Left lobe of liver (tissue), 2 donors: ENCODE results near the gene PRKCH. TPM values are rescaled to one million over a fixed set of nuclear protein-coding genes. Genes with fewer than 3 reads are reported as not detected.

ENCODE experiments used
- ATAC-seq: fragments of 200-7000 bp; cut with Tn5 transposase; one replicate; pipeline ENCODE4 v1.9.1; 2020; ENCODE audit warnings: mild to moderate bottlenecking, moderate library complexity
- DNase-seq: peaks from one replicate; pipeline ENCODE4 v3.0.0-alpha.2; 2020; ENCODE audit warnings: low spot score
- total RNA-seq: library from RNA; stranded (reverse); gene quantifications from one replicate; pipeline ENCODE4 v1.2.1, GENCODE V29; 2021
- donor health status: DM: no; HTN: no; CAD: no; lungs with moderate emphysema.
- donor health status: DM: no; HTN: yes; CAD: no.

Gene PRKCH
- total RNA-seq = 6.4 TPM

DNA sequence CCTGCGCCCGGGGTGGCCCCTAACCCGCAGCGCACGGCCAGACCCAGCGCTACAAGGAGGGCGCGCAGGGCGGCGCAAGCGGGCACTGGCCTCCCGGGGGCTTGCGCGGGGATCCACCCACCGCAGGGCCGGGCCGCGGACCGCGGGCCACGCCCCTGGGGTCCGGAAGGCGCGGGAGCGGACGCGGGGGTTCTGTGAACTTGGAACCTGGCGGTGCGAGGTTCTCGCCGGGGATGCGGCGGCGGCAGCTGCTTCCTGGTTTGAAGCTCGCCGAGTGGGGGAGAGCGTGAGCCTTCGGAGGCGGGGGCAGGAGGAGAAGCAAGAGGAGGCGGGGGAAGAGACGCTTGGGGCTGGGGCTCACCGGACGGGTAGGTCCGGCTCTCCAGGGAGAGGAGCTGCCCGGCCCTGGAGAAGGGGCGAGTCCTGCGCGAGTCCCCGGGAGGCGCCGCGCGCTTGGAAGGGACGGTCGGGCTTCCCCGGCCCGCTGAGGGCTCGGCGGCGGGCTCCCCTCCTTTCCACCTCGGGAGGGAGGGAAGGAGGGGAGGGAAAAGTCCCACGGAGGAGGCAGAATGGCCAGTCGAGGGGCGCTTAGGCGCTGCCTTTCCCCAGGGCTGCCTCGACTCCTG is at the start of gene PRKCH:
Gene PRKCH, plus strand, starts transcription at position 195 of the 626 bp plus-strand sequence. CDS start 523 bp downstream, outside the sequence.
- peak; percentile 82 for ATAC-seq
- DNase-seq = peak; percentile 65

DNA sequence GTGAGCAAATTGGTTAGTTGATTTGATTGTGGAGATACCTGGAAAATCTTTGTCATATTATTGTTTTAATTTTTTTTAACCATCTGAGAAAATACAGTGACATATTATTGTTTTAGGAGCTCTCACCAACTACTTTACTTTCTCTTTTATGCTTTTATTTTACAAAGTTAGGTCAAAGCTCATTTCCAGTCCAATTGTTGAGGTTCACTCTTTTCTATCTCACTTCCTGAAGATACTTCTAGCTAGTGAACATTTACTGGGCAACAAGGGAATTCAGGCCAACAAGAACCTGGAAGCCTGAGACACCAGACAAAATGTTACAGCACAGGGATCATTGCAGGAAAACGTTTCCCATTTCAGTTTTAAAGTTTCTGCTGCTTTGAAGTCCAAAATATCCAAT is 44.1 kb upstream of the PRKCH start:
- ATAC-seq (no peak), DNase-seq (no peak)

DNA sequence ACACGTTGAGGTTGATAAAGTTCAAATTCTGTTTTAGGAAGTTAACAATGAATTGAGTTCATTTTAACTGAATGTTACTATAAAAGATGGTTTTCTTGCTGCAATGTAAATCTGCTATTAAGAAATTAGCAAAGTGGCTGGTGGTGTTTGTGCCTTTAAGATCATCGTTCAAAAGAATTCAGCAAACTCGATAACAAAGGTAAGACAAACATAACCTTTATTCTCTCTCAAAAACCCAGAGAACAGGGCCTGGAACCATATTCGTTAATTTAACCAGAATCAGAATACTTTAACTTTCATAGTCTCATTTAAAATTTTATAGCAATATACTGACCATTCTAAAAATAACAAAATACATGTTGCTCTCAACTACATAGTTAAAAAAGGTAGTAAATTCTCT is 43.6 kb upstream of the PRKCH start:
- DNase-seq (no peak), ATAC-seq (peak; percentile 46)

DNA sequence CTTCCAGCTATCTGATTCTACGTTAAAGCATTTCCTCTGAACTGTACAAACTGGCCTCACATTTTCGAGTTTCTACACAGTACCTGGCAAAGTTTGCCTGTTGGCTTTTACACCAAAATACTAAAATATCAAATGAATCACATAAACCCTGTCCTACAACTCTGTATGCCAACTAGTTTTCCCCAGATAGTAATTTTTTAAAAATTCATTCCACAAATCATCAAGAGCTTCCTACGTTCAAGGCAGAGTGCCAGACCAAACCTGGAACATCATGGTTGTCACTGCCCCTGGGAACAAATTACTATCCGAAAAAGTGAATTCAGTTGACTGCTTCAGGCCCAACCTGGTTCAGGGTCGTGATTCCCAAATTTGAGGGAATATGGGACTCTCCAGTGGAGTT is 42.3 kb upstream of the PRKCH start:
- ATAC-seq (no peak), DNase-seq (no peak)

DNA sequence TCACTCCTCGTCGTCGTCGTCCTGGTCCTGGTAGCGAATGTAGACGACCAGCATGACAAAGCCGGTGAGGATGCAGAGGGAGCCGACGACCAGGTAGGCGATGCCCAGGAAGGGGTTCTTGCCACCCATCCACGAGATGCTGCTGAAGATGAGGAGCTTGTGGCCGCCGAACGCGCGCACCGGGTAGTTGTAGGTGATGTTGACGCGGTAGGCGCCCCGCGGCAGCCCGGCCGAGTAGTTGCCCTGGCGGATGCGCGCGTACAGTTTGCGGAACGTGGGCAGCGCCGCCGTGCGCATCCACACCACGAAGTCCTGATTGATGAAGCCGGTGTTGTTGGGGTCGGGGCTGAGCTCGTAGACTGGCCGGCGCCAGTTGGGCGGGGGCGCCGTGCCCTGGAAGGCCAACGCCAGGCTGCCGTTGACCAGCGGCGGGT is 41.3 kb upstream of the PRKCH start:
- DNase-seq = no peak
- ATAC-seq = peak; percentile 37

DNA sequence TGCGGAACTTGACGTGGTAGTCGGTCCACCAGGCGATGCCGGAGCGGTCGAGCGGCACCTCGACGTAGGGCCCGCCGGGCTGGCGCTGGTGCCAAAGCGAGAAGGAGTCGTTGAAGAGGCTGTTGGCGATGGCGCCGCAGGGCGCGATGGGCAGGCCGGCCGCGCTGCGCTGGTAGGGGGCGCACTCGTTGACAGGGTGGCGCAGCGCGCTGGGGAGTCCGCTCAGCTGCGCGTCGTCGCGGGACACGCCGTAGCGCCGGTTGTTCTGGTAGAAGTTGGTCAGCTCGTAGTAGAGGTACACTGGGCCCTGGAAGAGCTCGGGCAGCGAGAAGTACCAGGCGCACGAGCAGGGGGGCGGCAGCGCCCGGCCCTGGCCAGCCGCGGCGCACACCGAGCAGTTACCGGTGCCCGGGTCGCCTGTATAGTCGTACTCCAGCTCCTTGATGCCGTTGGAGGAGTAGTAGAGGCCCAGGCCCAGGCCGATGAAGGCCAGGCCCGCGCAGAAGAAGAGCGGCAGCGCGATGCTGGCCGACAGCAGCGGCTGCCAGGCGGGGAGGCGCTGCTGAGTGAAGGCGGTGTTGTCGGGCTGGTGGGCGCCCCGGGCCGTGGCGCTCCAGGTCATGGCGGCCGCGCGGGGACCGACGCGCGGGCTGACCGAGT is 40.7 kb upstream of the PRKCH start:
- ATAC-seq (peak; percentile 84), DNase-seq (peak; percentile 80)

DNA sequence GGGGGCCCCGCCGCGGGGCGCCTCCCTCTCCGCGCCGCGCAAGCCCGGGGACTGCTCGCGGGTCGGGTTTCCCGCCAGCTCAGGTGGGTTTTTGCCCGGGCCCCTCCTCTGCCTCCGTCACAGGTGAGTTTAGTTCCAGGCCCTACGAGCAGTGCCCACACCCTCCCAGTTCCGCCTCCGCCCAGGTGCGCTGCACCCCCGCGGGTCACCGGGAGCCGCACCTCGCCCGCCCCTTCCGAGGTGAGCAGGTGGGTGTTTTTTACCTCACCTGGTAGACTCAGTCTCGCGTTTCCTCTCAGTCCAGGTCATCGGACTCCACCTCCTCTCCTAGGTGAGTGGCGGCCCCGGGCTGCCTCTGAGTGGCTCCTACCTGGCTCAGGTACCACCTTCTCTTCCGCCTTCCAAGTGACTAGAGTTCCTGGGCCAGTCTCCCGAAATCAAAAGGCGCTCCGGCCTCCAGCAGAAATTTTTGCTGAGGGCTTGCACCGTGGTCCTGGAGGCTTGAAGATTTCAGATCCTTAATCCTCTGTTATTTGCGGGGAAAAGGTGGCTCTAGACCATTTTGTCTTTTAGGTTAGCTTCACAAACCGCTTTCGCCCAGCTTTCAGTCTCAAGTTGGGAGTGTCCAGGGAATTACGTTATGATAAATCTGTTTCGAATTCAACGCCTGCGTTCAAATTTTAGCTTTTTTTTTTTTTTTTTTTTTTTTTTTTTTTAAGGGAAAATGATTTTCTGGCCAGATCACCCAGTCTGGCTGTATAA is 40.0 kb upstream of the PRKCH start, which contains the start of gene TMEM30B:
Gene TMEM30B, minus strand, starts transcription at position 153 of the 762 bp plus-strand sequence. CDS start 191 bp downstream, outside the sequence.
- ATAC-seq (peak; percentile 53), DNase-seq (peak; percentile 70)

DNA sequence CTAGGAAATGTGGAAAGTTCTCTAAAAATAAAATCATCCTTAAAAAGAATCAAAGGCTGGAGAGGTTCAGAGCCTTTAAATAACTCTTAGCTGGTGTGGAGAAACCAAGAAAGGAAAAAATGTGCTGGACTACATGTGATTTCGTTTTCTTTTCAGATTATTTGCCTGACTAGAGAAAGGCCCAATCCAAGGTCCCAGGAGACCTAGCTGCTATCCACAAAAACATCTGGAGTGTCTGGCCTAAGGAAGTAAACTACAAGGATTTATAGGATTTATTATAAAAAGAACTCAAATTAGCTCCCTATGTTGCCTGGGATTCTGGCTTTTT is 39.5 kb upstream of the PRKCH start:
- ATAC-seq = no peak

DNA sequence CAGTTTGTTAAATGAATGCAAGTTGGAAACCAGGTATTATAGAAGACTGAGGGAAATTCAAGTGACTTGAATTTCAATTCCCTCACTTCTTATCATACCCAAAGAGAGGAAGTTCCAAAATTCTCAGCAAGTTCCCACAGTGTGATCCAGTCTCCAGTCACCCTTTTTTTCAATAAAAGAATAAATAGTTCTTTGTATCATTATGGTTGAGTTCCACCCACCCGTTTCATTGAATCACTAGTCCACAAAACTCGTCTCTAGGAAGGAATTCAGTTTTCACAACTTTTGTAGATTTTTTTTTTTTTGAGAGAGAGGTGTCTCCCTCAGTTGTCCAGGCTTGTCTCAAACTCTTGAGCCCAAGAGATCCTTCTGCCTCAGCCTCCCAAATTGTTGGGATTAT is 38.6 kb upstream of the PRKCH start:
- no peak for ATAC-seq
- DNase-seq = no peak

More for the DNA sequence above, 39.5 kb upstream of the PRKCH start:
- DNase-seq = no peak

DNA sequence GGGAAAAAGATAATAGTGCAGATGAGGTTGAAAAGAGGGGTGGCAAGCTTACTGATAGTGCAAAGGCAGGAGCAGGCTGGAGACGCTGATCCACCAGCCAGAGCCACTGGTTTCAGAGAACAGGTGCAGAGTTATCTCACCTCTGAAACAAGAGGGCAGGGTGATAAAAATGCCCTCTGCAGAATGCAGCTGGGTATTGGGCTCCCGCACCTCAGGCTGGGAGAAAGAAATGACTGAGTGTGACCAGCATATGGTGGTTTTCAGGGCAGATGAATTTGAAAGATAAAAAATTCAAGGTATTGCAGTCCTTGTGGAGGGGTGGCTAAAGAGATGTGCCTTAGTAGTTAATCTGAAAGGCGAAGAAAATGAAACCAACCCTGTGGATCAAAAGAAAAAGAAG is 37.4 kb upstream of the PRKCH start:
- ATAC-seq = no peak
- no peak for DNase-seq

DNA sequence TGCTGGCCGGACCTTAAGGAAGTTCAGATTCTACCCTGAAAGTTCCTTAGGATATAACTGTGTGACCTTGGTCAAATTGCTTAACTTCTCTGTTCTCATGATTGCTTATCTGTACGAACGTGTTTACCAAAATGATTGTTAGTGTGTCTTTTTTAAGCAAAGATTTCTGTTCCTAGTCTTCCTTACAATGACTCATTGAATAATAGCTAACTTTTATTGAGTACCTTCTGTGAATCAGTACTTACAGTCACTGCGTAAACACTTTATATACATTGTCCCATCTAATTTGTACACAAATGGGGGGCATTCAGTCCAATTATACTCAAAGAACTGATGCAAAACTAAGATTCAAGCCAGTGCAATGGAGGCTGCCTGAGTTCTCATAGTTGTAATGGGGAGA is 36.0 kb upstream of the PRKCH start:
- no peak for ATAC-seq
- no peak for DNase-seq

DNA sequence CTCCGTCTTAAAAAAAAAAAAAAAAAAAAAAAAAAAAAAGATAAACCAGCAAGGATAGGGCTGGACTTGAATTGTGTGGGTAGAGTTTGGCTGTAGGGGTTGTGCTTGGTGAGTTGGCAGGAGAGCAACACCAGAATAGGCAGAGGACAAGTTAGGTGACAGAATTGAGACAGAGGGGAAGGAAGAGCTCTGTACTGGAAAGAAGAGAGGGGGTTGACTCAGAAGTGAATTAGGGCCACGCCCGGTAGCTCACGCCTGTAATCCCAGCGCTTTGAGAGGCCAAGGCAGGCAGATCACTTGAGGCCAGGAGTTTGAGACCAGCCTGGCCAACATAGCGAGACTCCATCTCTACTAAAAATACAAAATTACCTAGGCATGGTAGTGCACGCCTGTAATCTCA is 34.2 kb upstream of the PRKCH start:
- DNase-seq = no peak
- no peak for ATAC-seq

DNA sequence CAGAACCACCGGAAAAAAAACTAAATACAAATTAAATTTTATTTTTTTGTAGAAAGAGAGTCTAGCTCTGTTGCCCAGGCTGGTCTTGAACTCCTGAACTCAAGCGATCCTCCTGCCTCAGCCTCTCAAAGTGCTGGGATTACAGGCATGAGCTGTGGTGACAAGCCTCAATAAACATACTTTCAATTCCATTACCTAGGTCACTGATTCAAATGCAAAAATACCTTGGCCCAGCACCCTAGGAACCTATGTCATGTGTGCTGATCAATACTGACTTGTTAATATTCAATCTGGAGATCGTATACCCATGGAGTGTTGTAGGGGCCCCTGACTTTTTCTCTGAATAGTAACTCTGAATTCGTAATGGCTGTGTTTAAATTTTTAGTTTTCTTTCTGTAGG is 33.2 kb upstream of the PRKCH start:
- ATAC-seq (peak; percentile 60), DNase-seq (no peak)

DNA sequence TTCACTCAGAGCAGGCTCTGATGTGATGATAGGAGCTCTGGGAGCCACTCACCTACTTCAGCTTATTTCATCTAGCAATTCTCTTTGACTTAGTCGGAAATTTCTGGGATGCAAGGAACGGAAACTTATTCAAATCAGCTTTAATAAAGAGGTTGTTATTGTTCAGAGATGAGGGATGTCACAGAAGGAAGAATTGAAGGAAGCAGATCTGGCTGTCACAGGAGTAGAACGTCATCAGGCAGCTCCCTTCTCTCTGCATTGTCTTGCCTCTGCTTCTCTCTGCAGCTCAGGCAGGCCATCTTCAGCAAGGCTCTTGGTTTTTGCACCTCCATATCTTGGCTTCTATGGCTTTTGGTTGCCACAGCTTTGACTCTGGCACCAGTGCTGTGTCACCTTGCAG is 32.7 kb upstream of the PRKCH start:
- DNase-seq = no peak

DNA sequence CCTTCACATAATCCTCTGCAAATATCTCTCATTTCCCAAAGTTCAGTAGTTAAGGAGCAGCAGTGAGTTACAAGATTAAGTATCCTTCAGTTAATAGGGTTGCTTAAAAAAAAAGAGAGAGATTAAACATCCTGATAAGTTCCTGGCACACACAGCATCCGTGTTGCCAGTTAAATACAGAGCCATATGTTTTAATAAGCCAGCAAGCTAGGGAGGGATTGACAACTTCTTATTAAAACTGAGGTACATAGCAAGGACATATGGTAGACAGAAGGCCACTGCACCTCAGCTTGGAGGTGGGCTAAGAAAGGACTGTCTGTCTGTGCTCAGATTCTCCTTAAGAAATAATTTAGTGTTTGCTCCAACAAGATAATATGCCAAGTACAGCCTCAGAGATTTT is 30.7 kb upstream of the PRKCH start:
- ATAC-seq (no peak), DNase-seq (no peak)

More for the DNA sequence above, 32.7 kb upstream of the PRKCH start:
- ATAC-seq = peak; percentile 24

DNA sequence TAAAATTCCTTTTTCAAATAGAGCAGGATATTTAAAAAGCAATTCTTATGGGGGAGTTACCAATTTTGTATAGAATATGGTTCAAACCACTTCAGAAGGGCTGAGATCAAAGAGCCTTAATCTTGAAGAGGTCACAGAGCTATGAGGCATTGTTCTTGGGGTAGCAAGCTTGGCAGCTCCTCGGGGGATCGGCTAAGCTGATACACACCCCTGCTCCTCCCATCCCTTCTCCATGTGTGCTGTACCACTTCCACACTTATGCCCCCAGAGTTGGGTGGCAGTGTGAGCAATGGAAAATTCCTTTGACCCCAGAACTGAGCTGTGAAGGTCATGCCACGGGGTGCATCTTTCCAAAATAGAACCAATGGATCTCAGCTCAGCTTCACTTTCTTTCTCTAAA is 25.2 kb upstream of the PRKCH start:
- no peak for ATAC-seq
- DNase-seq = no peak

DNA sequence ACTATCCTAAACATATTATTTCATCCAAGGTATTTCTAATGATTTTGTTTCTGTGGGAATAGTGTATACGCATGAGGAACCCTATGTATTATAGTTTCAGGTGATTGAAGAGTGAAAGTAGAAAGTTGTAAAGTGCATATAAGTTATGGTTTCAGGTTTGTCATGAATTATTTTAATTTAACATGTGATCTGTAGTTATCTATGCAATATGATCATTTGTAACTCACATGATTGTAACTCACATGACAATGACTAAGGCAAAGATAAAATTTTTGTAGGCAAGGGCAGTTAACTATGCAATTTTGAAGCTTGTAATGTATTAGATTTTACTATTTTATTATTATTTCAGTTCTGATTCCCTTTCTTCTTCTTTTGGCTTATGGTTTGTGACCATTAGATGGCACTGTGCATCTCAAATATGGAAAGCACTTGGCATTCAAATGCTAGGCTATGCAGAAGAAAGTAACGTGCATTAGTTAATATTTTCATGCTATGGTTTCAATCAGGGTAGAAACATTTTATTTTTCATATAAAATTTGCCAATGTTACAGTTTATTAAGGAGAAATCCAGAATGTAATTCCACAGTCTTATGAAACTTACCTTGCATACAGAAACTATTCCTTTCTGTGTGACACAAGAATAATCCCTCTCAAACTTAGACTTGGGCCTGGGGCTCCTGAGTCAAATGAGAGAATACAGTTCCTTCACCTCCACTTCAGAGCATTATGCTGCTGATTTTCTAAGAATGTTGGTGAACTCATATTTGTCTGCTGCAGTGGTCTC is 24.5 kb upstream of the PRKCH start:
- ATAC-seq (peak; percentile 76), DNase-seq (no peak)

DNA sequence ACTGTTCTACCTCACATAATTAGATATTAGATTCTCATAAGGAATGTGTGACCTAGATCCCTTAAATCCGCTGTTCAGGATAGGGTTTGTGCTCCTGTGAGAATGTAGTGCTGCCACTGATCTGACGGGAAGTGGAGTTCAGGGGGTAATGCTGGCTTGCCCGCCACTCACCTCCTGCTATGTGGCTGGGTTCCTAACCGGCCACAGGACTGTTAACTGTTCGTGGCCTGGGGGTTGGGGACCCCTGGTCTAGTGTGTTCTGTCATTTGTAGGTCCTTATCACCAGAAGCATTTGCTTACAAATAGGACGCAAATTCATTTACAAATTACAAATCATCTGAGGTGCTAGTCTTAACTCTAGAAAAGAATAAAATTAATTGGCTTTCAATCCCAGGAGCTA is 23.8 kb upstream of the PRKCH start:
- ATAC-seq = no peak
- no peak for DNase-seq

DNA sequence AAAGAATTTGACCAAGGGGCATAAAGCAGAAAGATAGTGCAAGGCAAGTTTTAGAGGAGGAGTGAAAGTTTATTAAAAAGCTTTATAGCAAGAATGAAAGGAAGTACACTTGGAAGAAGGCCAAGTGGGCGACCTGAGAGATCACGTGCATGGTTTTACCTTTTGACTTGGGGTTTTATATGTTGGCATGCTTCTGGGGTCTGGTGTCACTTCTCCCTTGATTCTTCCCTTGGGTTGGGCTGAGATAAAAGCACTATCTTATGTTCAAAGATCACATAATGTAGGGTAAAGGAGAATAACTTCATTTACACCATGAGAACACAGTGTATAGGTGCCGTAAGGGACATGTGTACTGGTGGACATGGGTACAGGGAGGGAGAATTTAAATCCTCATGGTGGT is 22.6 kb upstream of the PRKCH start:
- DNase-seq = no peak
- no peak for ATAC-seq

DNA sequence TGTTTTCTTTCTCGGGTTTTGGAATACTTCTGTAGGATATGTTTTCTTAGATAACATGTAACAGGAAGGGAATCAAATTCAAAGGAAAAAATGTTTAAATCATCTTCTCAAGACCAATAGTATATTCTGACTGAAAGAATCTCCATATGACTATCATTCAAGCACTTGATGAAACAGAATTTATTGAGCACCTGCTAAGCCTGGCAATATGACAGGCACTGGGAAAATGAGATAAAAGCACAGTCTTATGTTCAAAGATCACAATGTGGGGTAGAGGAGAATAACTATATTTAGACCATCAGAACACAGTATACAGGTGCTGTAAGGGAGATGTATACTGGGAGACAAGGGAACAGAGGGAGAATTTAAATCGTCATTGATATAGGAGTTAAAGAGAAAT is 21.2 kb upstream of the PRKCH start:
- ATAC-seq = no peak
- DNase-seq = no peak

DNA sequence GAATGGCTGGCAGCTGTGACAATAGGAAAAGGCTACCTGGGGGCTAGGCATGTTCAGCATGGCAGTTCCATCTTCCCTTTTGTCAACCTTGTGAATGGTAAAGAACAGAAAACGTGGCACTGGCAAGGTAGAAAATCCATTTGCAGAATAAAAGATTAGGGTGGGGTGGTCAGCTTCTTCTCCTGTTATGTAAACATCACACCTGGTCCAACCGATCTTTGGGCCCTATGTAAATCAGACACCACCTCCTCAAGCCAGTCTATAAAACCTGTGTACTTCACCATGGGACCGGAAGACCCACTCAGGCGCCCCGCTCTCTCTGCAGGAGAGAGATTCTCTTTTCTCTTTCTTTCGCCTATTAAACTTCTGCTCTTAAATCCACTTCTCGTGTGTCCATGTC is 20.6 kb upstream of the PRKCH start:
- ATAC-seq = no peak
- DNase-seq = no peak
